Hepatic stellate cell (primary cell): ENCODE measurements around the gene CRISPLD2.

Experiments
- DNase-seq: peaks from one replicate; pipeline ENCODE4 v3.0.0; 2011; ENCODE audit warnings: low spot score

The CRISPLD2 gene

DNA sequence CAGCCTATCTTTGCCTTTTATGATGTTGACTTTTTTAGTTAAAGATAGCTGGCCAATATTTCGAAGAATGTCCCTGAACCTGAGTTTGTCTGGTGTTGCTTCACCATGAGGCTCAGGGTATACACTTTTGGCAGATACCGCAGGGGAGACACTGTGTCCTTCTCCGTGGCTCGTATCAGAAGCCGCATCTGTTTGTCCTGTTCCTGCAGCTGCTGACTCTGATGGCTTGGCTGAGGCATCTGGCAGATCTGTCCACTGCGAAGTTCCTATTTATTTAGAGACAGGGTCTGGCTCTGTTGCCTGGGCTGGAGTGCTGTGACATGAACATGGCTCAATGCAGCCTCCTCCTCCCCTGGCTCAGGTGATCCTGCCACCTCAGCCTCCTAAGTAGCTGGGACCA lies 93.5 kb downstream of the CRISPLD2 start:
- DNase-seq: no peak

- DNase-seq: no peak
These were observed 94.5 kb downstream of the CRISPLD2 start for GRCh38 chr16:84914273-84914672.

- DNase-seq: no peak
These were observed 96.4 kb downstream of the CRISPLD2 start for GRCh38 chr16:84916178-84916577.

GRCh38 chr16:84916850-84917249 lies 97.1 kb downstream of the CRISPLD2 start:
- DNase-seq: no peak

DNA sequence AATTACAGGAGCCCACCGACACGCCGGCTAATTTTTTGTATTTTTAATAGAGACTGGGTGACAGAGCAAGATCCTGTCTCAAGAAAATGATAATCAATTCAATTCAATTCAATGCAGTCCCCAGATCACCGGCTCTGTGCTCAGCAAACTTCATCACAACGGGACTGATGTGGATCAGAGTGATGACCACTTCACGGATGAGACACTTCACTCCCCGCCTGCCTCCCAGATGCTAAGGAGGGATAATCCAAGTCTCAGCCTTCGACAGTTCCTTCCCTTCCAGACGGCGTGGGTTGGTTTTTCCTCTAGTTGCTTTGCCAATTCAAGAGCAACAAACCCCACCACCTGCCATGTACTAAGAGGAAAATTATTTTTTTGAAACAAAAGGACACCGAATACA lies 97.7 kb downstream of the CRISPLD2 start:
- DNase-seq: no peak

DNA sequence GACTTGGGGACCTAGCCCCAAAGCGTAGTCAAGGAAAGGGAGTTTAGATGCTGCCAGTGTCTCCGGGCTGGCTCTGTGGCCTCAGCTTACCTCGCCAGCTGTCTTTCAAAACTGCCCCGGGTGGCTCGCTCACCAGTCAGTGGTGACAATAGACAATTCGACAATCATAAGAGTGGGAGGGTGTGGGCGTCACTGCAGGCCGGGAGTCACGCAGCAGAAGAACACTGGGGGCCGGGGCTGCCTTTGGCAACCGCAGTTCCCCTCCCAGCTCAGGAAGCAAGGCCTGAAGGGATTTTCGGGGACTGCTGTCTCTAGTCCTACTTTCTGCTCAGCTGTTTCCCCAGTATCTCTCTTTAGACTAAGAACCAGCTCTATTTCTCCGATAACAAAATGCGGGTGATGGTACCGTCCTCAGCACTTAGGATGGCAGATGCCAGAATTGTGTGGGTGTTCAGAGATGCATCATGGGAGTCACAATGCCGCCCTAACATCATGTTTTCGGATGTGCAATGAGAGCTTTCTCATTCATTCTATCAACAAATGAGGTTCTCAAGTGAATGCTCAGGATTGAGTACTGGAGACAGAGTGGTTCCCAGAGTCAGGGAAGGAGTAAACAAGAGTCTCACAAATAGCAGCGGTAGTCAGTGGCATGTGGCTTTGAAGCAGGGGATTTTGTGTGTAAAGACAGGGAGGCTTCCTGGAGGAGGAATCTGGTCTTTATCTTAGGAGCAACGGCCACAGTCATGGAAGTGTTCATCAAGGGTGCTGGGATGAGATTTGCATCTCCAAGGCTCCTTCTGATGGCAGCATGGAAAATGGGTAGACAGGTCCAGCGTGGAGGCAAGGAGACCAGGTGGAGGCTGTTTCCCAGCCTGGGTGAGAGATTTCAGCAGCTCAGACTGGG lies 98.5 kb downstream of the CRISPLD2 start:
- DNase-seq: no peak

- no peak for DNase-seq
These were observed 99.5 kb downstream of the CRISPLD2 start for GRCh38 chr16:84919269-84919668.

DNA sequence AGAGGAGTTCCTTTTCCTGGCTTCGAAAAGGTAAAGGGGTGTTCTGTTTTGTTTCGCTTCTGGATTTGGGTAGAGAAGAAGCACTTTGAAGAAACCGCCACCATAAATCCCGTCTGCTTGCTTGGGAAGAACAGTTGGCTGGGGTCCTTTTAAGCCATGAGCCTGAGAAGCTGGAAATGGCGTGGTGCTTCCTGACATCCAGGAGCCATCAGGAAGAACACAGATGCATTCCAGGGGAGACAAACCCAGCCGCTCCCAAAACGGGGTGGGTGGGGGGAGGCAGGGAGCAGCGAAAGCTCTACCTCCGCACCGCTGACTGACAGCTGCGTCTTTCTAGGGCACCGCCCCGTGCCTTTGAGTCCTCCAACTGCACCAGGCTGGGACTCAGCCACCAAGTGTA lies 99.9 kb downstream of the CRISPLD2 start:
- DNase-seq: no peak

DNA sequence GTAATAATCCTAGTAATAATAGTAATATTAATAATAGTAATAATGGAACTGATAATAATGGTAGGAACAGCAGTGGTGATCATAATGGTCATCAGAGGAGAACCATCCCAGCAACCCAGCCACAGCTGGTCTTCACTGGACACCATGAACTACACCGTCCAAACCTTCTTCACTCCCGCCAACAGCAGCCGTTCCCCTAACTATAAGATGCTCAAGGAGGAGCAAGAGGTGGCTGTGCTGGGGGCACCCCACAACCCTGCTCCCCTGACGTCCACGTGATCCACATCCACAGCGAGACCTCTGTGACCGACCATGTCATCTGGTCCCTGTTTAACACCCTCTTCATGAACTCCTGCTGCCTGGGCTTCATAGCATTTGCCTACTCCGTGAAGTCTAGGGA lies 100.5 kb downstream of the CRISPLD2 start:
- DNase-seq: no peak

DNA sequence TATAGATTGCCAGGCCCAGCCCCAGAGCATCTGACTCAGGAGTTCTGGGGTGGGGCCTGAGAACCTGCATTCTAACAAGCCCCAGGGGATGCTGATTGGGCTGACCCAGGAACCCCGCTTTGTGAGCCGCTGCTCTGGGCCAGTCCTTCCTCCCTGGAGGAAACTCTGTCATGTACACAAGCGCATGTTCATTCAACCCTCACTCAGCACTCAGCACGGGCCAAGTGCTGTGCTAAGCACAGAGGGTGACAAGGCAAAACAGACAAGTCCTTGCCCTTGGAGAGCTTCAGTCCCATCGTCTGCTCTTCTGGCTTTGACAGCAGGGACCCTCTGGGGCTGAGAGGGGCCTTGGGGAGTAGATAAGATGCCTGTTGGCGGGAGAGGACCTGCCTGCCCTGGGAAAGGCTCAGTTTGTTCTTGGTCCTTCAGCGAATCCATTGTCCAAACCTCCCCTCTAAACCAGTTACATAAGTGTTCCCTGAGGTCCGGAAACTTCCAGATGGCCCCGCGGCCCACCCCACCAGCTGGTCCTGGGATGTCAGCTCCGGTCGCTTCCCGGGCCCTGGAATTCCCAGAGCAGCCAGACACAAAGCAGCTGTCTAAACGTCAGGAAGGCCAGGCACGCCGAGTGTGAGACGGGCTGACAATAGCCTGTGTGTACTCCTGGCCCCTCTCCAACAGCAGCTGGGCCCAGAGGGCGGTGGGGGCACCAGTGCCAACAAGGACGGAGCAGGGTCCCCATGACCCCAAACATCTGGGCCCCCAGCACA lies 102.8 kb downstream of the CRISPLD2 start:
- DNase-seq: peak; percentile 85

DNA sequence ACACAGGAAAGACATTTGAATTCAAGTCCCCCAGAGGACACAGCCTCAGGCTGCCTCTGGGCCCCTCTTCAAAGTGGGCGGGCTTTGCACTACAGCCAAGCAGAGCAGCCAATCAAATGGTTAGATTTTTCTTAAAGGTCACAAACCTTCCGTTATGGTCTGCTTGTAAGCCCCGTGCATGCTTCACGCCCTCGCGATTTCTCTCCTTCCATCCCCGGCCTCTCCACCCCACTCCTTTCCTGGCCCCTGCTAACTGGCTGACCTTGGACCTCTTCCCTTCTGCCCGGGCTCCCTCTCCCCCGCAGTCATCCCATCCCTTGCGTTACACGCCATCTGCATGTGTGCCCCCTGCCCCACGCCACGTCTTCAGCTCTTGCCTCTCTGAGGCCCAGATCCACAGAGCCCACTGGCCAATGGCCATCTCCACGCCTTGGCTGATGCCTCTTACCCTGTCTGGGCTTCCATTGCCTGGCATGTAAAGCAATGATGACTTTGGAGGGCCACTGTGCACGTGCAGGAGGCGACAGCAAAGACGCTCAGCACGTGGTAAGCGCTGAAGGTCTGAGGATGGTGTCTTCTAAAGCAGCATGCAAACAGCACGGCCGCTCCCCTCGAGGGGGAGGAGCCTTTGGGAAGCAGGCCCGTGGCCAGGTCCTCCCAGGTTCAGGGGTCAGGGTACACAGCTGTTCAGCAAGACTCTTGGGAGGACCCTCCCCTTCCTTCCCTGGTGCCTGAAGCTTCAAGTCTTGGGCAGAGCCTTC lies 104.7 kb downstream of the CRISPLD2 start:
- DNase-seq: no peak

- DNase-seq: peak; percentile 60
These were observed 105.4 kb downstream of the CRISPLD2 start for GRCh38 chr16:84925092-84925772.

DNA sequence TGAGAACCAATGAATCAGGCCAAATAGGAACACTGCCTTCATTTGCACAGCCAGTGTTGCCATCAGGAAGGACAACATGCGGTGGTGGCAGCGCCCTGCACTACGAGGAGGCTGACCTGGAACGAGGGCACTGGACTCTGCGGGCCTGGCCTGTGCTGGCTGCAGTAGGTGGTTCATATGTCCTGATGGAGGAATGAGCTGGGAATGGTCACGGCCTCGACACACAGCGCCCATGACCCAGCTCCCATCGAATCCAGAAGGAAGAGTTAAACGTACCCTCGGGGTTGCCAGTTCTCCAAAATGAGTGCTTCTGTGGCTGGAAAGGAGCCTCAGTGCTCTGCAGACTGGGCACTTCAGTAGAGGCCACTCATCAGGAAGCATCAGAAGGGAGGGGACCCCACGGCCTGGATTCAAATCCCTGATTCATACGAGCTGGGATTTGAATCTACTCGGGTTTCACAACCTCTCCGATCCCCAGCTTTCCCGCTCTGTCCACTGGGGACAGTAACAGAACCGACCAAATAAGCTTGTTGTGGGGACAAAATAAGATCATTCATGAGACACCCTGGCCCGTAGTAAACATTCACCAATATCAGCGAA lies 106.1 kb downstream of the CRISPLD2 start:
- no peak for DNase-seq

- no peak for DNase-seq
These were observed 106.7 kb downstream of the CRISPLD2 start for GRCh38 chr16:84926462-84926861.

- DNase-seq: no peak
These were observed 108.1 kb downstream of the CRISPLD2 start for GRCh38 chr16:84927621-84928591.

DNA sequence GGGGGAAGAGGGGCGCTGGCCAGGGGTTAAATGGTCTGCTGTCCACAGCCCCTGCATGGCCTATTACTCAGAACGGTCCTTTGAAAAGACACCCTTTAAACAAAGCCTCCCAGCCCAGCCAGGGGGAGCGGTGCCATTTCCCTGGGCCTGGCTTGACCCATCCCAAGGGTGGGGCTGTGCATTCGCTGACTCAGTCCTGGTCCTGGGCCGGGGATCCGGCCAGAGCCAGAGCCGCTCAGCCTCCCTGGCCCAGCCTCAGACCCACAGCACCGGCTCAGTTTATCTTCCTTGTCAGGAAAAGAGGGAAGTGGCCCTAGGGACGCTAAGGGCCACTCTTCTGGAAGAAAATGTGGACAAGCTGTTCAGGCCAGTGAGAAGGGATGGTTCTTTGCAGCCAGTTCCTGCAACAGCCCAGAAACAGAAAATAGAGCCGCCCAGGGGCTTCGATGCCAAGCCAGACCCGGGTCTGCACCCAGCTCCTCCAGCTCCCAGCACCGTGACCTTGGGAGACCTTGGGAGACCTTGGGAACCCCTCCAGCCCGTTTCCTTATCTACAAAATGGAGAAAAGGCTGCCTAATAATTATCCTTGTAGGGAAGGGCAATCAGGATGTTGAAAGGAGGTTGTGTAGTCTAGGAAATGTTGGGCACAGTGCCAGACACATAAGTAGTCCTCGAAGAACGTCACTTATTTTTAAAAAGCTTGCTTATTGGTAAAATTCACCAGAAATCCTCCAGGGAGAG lies 109.1 kb downstream of the CRISPLD2 start:
- peak; percentile 71 for DNase-seq

DNA sequence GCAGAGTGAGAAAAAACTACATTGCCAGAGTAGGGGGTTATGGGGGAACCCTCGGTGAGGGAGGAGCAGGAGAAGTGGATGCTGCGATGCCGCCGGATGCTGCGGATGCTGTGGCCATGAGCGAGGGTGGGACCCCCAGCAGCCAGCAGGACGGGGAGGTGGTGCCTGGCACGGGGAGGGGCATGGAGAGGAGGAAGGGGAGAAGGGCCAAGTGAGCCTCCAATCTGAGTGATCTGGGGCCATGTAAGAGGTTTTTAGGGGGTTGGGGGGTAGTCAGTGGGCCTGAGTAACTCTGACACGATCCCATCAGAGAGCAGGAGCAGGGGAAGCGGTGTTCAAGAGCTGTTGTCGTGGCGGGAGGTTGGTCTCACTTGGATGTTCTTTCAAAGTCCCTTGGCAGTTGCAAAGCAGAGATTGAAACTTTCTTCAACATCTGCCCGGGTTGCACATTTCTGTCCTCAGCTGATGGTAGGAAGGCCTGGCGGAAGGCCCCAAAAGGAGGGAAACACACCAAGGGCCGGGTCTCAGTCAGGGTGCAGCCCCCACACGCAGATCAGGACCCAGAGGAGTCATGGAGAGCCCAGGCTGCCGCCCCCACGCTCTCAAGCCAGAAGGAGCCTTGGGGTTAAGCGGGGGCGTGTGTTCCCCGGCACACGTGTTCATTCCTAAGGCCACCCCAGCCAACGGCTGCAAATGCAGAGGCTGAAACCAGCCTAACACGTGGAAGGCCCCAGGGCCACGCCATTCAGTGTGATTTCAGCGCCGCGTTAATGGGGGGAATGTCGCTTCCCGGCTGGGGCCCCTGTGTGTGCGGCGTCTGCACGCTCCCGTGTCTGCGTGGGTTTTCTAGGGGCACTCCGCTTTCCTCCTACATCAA lies 109.9 kb downstream of the CRISPLD2 start:
- DNase-seq: no peak

DNA sequence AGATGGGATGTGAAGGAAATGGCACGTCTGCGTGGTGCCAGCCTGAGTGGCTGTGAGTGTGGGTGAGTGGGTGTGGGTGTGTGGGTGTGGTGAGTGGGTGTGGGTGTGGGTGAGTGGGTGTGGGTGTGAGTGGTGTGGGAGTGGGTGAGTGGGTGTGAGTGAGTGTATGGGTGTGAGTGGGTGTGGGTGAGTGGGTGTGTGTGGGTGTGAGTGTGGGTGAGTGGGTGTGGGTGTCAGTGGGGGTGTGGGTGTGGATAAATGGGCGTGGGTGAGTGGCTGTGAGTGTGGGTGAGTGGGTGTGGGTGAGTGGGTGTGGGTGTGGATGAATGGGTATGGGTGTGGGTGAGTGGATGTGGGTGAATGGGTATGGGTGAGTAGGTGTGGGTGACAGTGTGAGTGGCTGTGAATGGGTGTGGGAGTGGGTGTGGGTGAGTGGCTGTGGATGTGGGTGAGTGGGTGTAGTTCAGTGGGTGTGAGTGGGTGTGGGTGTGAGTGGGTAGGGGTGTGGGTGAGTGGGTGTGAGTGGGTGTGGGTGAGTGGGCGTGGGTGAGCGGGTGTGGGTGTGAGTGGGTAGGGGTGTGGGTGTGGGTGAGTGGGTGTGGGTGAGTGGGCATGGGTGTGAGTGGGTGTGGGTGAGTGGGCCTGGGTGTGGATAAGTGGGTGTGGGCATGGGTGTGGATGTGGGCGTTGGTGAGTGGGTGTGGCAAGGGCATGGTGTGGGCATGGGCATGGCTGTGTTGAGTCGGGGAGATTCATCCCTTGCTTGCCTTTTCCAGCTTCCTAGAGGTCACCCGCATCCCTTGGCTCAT lies 110.7 kb downstream of the CRISPLD2 start:
- no peak for DNase-seq
